PC-9 (cell line): ENCODE results near the gene MADD.

Experiments
- EZH2 ChIP-seq: fragments of 200-600 bp; sonication (generic); IDR thresholded peaks from 2 replicates; pipeline ENCODE4 v1.8.0; 2017; ENCODE audit warnings: antibody characterized with exemption, low read depth
- TF ChIP-seq, protein P1 (sequence below): fragments of 200-600 bp; sonication (generic); conservative IDR thresholded peaks from 2 replicates; pipeline ENCODE4 v1.6.1; 2017; ENCODE audit warnings: mixed run types, antibody characterized with exemption, mild to moderate bottlenecking, moderate library complexity

DNA sequence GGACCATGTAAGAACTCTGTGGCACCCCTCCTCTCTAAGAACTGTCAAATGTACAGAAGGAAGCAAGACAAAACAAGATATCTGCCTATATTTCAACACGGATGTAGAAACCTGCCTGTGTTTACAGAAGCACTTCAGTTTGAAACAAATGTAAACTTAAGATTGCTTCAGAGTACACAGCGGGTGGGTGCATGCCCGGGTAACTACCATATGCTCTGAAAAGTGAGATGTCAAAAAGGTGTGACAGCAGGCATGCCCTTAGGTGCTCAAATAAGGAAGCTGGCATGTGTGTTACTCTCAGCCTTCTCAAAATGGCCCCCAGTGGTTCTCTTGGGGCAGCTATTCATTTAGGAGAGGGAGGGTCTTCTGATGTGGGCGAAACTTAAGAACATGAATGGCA lies 26.5 kb upstream of the MADD start:
- TF ChIP-seq, protein P1, sequence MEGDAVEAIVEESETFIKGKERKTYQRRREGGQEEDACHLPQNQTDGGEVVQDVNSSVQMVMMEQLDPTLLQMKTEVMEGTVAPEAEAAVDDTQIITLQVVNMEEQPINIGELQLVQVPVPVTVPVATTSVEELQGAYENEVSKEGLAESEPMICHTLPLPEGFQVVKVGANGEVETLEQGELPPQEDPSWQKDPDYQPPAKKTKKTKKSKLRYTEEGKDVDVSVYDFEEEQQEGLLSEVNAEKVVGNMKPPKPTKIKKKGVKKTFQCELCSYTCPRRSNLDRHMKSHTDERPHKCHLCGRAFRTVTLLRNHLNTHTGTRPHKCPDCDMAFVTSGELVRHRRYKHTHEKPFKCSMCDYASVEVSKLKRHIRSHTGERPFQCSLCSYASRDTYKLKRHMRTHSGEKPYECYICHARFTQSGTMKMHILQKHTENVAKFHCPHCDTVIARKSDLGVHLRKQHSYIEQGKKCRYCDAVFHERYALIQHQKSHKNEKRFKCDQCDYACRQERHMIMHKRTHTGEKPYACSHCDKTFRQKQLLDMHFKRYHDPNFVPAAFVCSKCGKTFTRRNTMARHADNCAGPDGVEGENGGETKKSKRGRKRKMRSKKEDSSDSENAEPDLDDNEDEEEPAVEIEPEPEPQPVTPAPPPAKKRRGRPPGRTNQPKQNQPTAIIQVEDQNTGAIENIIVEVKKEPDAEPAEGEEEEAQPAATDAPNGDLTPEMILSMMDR, result no peak
- no peak for TF ChIP-seq EZH2
